ENCODE data around the gene MT3.

DNA sequence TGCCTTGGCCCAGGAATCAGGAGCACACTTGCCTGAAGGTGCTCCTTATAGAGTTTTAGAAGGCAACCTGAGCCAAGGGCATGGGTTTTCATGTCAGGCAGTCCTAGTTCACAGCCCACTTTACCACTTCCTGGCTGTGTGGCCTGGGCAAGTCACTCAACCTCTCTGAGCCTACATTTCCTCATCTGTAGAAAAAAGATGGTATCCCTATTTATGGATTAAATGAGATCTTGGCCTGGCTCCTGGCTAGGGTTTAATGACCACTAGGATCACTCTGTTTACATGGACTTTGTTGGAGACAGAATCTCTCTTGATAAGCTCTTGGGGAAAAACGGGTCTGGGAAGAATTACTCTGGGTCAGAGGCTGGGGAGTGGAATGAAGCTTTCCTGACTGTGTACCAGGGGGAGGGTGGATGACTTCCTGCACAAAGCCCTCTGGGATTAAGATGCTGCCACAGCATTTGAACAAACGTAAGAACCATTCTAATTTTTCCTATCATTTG lies 21.3 kb downstream of the MT3 start:
- TF ChIP-seq, protein P1, sequence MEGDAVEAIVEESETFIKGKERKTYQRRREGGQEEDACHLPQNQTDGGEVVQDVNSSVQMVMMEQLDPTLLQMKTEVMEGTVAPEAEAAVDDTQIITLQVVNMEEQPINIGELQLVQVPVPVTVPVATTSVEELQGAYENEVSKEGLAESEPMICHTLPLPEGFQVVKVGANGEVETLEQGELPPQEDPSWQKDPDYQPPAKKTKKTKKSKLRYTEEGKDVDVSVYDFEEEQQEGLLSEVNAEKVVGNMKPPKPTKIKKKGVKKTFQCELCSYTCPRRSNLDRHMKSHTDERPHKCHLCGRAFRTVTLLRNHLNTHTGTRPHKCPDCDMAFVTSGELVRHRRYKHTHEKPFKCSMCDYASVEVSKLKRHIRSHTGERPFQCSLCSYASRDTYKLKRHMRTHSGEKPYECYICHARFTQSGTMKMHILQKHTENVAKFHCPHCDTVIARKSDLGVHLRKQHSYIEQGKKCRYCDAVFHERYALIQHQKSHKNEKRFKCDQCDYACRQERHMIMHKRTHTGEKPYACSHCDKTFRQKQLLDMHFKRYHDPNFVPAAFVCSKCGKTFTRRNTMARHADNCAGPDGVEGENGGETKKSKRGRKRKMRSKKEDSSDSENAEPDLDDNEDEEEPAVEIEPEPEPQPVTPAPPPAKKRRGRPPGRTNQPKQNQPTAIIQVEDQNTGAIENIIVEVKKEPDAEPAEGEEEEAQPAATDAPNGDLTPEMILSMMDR (conservative IDR thresholded peaks at IDR 0.05): no peak
- no peak for TF ChIP-seq EZH2 (IDR thresholded peaks at IDR 0.05; ENCODE audit: low read depth)

Measured in PC-9 (cell line).